Measurements from ENCODE around the gene TRIM63. TPM values are rescaled to one million over a fixed set of nuclear protein-coding genes. Genes with fewer than 3 reads are reported as not detected.

Gene TRIM63
- total and polyA plus RNA-seq, 9 of the 15 experiments (the other 6 are each of a cell fraction or from before 2014, with no cell fraction given), result 0.08 to 0.57 (median 0.36) TPM

DNA sequence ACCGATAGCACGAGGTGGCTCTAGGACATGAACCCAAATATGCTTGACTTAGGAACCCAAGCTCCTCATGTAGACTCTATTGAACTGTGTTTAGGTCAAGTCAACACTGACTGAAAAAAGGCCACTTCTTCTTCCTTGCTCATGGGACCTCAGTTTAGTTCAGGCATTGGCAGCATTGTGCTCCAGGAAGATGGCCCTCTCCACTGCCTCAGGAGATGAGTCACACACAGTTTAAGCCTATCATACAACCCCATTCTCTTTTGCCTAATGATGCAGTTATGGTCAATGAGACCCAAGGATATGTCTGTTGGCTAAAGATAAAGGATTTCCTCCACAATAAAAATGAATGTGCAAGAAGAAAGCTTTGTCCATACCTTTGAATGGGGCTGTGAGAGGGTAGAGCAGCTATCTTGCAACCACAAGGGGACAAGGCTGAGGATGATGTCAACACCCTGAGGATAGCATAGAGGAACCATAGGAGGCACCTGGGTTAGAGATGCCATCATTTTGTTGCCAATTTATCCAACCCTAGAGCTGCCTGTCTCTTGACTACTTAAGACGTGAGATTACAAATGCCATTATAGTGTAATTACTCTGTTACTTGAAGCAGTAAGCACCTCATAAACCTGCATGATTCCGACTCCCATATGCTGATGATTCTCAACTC lies 3.0 kb upstream of the TRIM63 start (continued):
- TF ChIP-seq, protein P1, sequence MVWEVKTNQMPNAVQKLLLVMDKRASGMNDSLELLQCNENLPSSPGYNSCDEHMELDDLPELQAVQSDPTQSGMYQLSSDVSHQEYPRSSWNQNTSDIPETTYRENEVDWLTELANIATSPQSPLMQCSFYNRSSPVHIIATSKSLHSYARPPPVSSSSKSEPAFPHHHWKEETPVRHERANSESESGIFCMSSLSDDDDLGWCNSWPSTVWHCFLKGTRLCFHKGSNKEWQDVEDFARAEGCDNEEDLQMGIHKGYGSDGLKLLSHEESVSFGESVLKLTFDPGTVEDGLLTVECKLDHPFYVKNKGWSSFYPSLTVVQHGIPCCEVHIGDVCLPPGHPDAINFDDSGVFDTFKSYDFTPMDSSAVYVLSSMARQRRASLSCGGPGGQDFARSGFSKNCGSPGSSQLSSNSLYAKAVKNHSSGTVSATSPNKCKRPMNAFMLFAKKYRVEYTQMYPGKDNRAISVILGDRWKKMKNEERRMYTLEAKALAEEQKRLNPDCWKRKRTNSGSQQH (CRISPR knock-in tag; IDR thresholded peaks at IDR 0.05), result 0 out of 2 replicates have a peak, but pooled peaks have one; percentile 35
- TF ChIP-seq RBM14 (IDR thresholded peaks at IDR 0.05; ENCODE audit: borderline replicate concordance, insufficient read depth, low read depth, low read length) (no peak), MEIS2 (IDR thresholded peaks at IDR 0.05; ENCODE audit: partially characterized antibody) (peak; percentile 79), LCOR (CRISPR knock-in tag; IDR thresholded peaks at IDR 0.05) (peak; percentile 100), TGIF2 (CRISPR knock-in tag; IDR thresholded peaks at IDR 0.05) (no peak), FUS (optimal IDR thresholded peaks at IDR 0.05; ENCODE audit: low read depth, low read length) (no peak), ZNF175 (CRISPR knock-in tag; IDR thresholded peaks at IDR 0.05; ENCODE audit: low read depth) (peak; percentile 99), SREBF1 (IDR thresholded peaks at IDR 0.05; ENCODE audit: borderline replicate concordance, low read depth, low read length) (no peak), MTA2 (IDR thresholded peaks at IDR 0.05; ENCODE audit: low read depth) (peak; percentile 96), SAFB (IDR thresholded peaks at IDR 0.05; ENCODE audit: borderline replicate concordance, low read depth, low read length) (no peak), SLC30A9 (CRISPR knock-in tag; IDR thresholded peaks at IDR 0.05) (no peak), BDP1 (IDR thresholded peaks at IDR 0.05; ENCODE audit: insufficient read depth, insufficient read length) (no peak), HDAC2 (IDR thresholded peaks at IDR 0.05) (peak; percentile 99), HDGF (IDR thresholded peaks at IDR 0.05) (no peak; the same call in 1 of the 2 replicates), CBX1 (IDR thresholded peaks at IDR 0.05; ENCODE audit: low read depth) (no peak), HDAC8 (tag; IDR thresholded peaks at IDR 0.05) (no peak; the same call in 1 of the 2 replicates), FOS (IDR thresholded peaks at IDR 0.05; ENCODE audit: extremely low read depth, insufficient read length) (peak; percentile 77)
- TF ChIP-seq, protein P2, sequence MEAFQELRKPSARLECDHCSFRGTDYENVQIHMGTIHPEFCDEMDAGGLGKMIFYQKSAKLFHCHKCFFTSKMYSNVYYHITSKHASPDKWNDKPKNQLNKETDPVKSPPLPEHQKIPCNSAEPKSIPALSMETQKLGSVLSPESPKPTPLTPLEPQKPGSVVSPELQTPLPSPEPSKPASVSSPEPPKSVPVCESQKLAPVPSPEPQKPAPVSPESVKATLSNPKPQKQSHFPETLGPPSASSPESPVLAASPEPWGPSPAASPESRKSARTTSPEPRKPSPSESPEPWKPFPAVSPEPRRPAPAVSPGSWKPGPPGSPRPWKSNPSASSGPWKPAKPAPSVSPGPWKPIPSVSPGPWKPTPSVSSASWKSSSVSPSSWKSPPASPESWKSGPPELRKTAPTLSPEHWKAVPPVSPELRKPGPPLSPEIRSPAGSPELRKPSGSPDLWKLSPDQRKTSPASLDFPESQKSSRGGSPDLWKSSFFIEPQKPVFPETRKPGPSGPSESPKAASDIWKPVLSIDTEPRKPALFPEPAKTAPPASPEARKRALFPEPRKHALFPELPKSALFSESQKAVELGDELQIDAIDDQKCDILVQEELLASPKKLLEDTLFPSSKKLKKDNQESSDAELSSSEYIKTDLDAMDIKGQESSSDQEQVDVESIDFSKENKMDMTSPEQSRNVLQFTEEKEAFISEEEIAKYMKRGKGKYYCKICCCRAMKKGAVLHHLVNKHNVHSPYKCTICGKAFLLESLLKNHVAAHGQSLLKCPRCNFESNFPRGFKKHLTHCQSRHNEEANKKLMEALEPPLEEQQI (IDR thresholded peaks at IDR 0.05), result peak; percentile 94
- TF ChIP-seq, protein P3, sequence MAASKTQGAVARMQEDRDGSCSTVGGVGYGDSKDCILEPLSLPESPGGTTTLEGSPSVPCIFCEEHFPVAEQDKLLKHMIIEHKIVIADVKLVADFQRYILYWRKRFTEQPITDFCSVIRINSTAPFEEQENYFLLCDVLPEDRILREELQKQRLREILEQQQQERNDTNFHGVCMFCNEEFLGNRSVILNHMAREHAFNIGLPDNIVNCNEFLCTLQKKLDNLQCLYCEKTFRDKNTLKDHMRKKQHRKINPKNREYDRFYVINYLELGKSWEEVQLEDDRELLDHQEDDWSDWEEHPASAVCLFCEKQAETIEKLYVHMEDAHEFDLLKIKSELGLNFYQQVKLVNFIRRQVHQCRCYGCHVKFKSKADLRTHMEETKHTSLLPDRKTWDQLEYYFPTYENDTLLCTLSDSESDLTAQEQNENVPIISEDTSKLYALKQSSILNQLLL (CRISPR knock-in tag; IDR thresholded peaks at IDR 0.05; ENCODE audit: borderline replicate concordance), result no peak
